ENCODE data around the gene ZNF212.

DNA sequence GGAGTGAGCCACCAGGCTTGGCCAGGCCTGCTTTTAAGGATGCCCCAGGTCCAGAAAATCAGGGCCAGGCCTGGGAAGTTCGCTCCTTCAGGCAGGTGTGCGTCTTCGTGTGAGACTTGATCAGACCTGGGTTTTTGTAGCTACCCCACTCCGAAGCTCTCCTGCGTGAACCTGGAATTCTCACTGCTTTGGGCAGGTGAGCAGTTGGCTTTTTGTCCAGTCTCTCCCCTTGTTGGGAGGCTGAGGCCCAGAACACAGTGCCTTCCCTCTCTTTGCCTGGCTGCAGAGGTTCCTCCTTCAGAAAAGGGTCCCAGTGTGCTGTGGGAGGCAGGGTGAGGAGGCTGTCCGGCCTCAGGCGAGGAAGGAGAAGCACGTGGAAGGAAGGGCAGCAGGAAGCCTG lies 49.8 kb downstream of the ZNF212 start:
- TF ChIP-seq, protein P1, sequence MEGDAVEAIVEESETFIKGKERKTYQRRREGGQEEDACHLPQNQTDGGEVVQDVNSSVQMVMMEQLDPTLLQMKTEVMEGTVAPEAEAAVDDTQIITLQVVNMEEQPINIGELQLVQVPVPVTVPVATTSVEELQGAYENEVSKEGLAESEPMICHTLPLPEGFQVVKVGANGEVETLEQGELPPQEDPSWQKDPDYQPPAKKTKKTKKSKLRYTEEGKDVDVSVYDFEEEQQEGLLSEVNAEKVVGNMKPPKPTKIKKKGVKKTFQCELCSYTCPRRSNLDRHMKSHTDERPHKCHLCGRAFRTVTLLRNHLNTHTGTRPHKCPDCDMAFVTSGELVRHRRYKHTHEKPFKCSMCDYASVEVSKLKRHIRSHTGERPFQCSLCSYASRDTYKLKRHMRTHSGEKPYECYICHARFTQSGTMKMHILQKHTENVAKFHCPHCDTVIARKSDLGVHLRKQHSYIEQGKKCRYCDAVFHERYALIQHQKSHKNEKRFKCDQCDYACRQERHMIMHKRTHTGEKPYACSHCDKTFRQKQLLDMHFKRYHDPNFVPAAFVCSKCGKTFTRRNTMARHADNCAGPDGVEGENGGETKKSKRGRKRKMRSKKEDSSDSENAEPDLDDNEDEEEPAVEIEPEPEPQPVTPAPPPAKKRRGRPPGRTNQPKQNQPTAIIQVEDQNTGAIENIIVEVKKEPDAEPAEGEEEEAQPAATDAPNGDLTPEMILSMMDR (IDR thresholded peaks at IDR 0.05): no peak
- no peak for TF ChIP-seq POLR2AphosphoS5 (IDR thresholded peaks at IDR 0.05; ENCODE audit: insufficient read depth in 1 of 2, low read depth in 1 of 2)
